CD4-positive, alpha-beta T cell (primary cell): ENCODE results near the gene WDR37. TPM values are rescaled to one million over a fixed set of nuclear protein-coding genes. Genes with fewer than 3 reads are reported as not detected.
"Not testable (repeated sequence)": the region's sequence is repeated elsewhere in the genome, so short reads cannot be mapped to it uniquely, and the experiment has no call there.

ENCODE experiments used
- ATAC-seq: fragments of 200-7000 bp; cut with Tn5 transposase; one replicate; pipeline ENCODE4 v1.10.0; 2022; ENCODE audit warnings: mild to moderate bottlenecking; ENCODE audit not compliant: poor library complexity
- CTCF ChIA-PET: fragments of 350-600 bp; sonication (Branson Sonifier 250); formaldehyde crosslinking; loops from one replicate; lab custom pipeline; 2021; ENCODE audit warnings: antibody characterized with exemption, inconsistent platforms; lab: Charles Lee
- POLR2A ChIA-PET: fragments of 350-600 bp; sonication (Branson Sonifier 250); formaldehyde crosslinking; loops from one replicate; lab custom pipeline; 2021; ENCODE audit warnings: antibody characterized with exemption, inconsistent platforms; lab: Charles Lee
- DNase-seq, 14 experiments: peaks; one replicate each; pipeline ENCODE4 v3.0.0-alpha.2; 2013 to 2020; ENCODE audit warnings: mixed read lengths in 2 of 14
- H3K27ac ChIP-seq, 2 donors: one replicate each; pipeline versions ENCODE4 v1.5.1 to v1.7.0; 2013; ENCODE audit warnings: low read length in 2 of 2, low read depth in 1 of 2, mild to moderate bottlenecking in 1 of 2
- H3K27me3 ChIP-seq, 2 experiments: 1 replicate in 1 of 2; 2 replicates in 1 of 2; pipeline versions ENCODE4 v1.6.1 to v1.7.0; 2013; ENCODE audit warnings: low read length in 2 of 2, control low read depth in 1 of 2, mild to moderate bottlenecking in 1 of 2, moderate library complexity in 1 of 2; ENCODE audit not compliant: insufficient read depth in 2 of 2, control insufficient read depth in 1 of 2
- H3K36me3 ChIP-seq: one replicate; pipeline ENCODE4 v1.6.1; 2013; ENCODE audit warnings: low read length, control low read depth; ENCODE audit not compliant: insufficient read depth
- H3K4me1 ChIP-seq: one replicate; pipeline ENCODE4 v1.6.1; 2013; ENCODE audit warnings: low read length, control low read depth; ENCODE audit not compliant: insufficient read depth
- H3K4me3 ChIP-seq: one replicate; pipeline ENCODE4 v1.5.1; 2013; ENCODE audit warnings: mild to moderate bottlenecking, low read length, moderate library complexity
- H3K9me3 ChIP-seq, 2 experiments: 1 replicate in 1 of 2; 2 replicates in 1 of 2; pipeline versions ENCODE4 v1.6.1 to v1.7.0; 2013; ENCODE audit warnings: low read length in 2 of 2, mild to moderate bottlenecking in 2 of 2, control low read depth in 1 of 2, moderate library complexity in 1 of 2; ENCODE audit not compliant: control insufficient read depth in 1 of 2, insufficient read depth in 1 of 2
- H3K27ac Mint-ChIP-seq: one replicate; pipeline ENCODE4 v1.8.0; 2020; ENCODE audit warnings: mixed read lengths
- H3K27me3 Mint-ChIP-seq: one replicate; pipeline ENCODE4 v1.8.0; 2021; ENCODE audit warnings: mixed read lengths
- H3K36me3 Mint-ChIP-seq: one replicate; pipeline ENCODE4 v1.8.0; 2021; ENCODE audit warnings: low read depth, mixed read lengths
- H3K4me1 Mint-ChIP-seq: one replicate; pipeline ENCODE4 v1.8.0; 2021; ENCODE audit warnings: low read depth, mixed read lengths
- H3K4me3 Mint-ChIP-seq: one replicate; pipeline ENCODE4 v1.8.0; 2020; ENCODE audit warnings: mild to moderate bottlenecking, mixed read lengths
- H3K9me3 Mint-ChIP-seq: one replicate; pipeline ENCODE4 v1.8.0; 2020; ENCODE audit warnings: mixed read lengths
- CTCF ChIP-seq: fragments of 200-600 bp; IDR thresholded peaks from one replicate; pipeline ENCODE4 v1.8.0; 2022; ENCODE audit warnings: antibody characterized with exemption, mild to moderate bottlenecking
- intact Hi-C, 2 experiments: fragments of 100-400 bp; cut with DNase I in 1 of 2; cut with micrococcal nuclease in 1 of 2; formaldehyde crosslinking; loops; one replicate each; pipeline versions ENCODE4 v1.15.1 to v1.9.0; 2023 to 2025; cut with DNase I, micrococcal nuclease
- total RNA-seq, 174 experiments: library from RNA in 2 of 174; stranded (reverse) in 2 of 174; gene quantifications; one replicate each; pipeline ENCODE4 v1.2.3 and lab custom pipeline; 2021 to 2026

The WDR37 gene
- total RNA-seq, 2 experiments from 2014 or later: 17.0 to 17.7 TPM

GRCh38 chr10:1061930-1062774 is 6.0 kb downstream of the WDR37 start:
- CTCF ChIA-PET: interaction anchor here (1.4 kb wide), 2 partner anchors 12 to 13 kb away, joined by 3 to 5 read pairs; no protein-coding TSS in a partner anchor
- Mint-ChIP-seq H3K36me3 (peaks cover 36% of the 10 kb centered on the region), H3K9me3 (no peaks in the 10 kb centered on the region), H3K27me3 (no peaks in the 10 kb centered on the region), H3K27ac (peak overlapping the region; percentile 98), H3K4me3 (peak overlapping the region; percentile 81), H3K4me1 (peaks cover 92% of the 10 kb centered on the region)
- peak overlapping the region; percentile 55 to 65 for H3K27ac ChIP-seq
- DNase-seq: peak in 1 of 14 experiments; percentile 41
- H3K9me3 ChIP-seq: no peaks in the 10 kb centered on the region
- H3K4me1 ChIP-seq: peaks cover 63% of the 10 kb centered on the region
- peak overlapping the region; percentile 21 for H3K4me3 ChIP-seq
- no peaks in the 10 kb centered on the region for H3K36me3 ChIP-seq
- POLR2A ChIA-PET: interaction anchor here (0.6 to 3.2 kb wide), 4 partner anchors 8 to 58 kb away, joined by 3 to 51 read pairs (median 5); partner anchors contain the start of gene IDI1
- ATAC-seq: no peak
- TF ChIP-seq CTCF: no peak
- intact Hi-C loops: loop anchor here in 1 of 2 experiments (2.0 to 5.0 kb wide), 3 partner anchors 13 to 130 kb away; partner anchors contain the start of genes GTPBP4, IDI1 and LARP4B
- H3K27me3 ChIP-seq: no peaks in the 10 kb centered on the region

- peak overlapping the region; percentile 21 for H3K4me3 ChIP-seq
- no peaks in the 10 kb centered on the region for H3K9me3 Mint-ChIP-seq
- no peaks in the 10 kb centered on the region for H3K27me3 Mint-ChIP-seq
- intact Hi-C loops: loop anchor here in 1 of 2 experiments (2.0 to 5.0 kb wide), 3 partner anchors 15 to 131 kb away; partner anchors contain the start of genes GTPBP4, IDI1 and LARP4B
- H3K9me3 ChIP-seq: no peaks in the 10 kb centered on the region
- no peaks in the 10 kb centered on the region for H3K36me3 ChIP-seq
- CTCF ChIA-PET: interaction anchor here (0.7 to 1.4 kb wide), 2 partner anchors 12 to 13 kb away, joined by 3 to 5 read pairs; no protein-coding TSS in a partner anchor
- DNase-seq (peak in 9 of 14 experiments; percentile 5 to 76 (median 19)), ATAC-seq (peak; percentile 89)
- peaks cover 89% of the 10 kb centered on the region for H3K4me1 Mint-ChIP-seq
- H3K36me3 Mint-ChIP-seq: peaks cover 24% of the 10 kb centered on the region
- H3K27ac ChIP-seq: peak overlapping the region; percentile 55 to 65
- no peaks in the 10 kb centered on the region for H3K27me3 ChIP-seq
- peak overlapping the region; percentile 81 for H3K4me3 Mint-ChIP-seq
- peak overlapping the region; percentile 98 for H3K27ac Mint-ChIP-seq
- POLR2A ChIA-PET: interaction anchor here (1.0 to 3.2 kb wide), 7 partner anchors 10 to 132 kb away, joined by 3 to 51 read pairs (median 5); partner anchors contain the start of genes IDI1 and LARP4B
- peaks cover 55% of the 10 kb centered on the region for H3K4me1 ChIP-seq
- no peak for TF ChIP-seq CTCF
Observed at GRCh38 chr10:1063232-1063865, 7.2 kb downstream of the WDR37 start.

- Mint-ChIP-seq H3K36me3 (peaks cover 22% of the 10 kb centered on the region), H3K9me3 (no peaks in the 10 kb centered on the region), H3K27me3 (no peaks in the 10 kb centered on the region), H3K4me3 (no peak overlapping the region), H3K4me1 (peaks cover 92% of the 10 kb centered on the region), H3K27ac (peak overlapping the region; percentile 98)
- POLR2A ChIA-PET: no interaction called here
- intact Hi-C loops: loop anchor here in 1 of 2 experiments (5.0 kb wide), 2 partner anchors 78 to 133 kb away; partner anchors contain the start of genes GTPBP4 and LARP4B
- Histone ChIP-seq H3K9me3 (no peaks in the 10 kb centered on the region), H3K36me3 (no peaks in the 10 kb centered on the region), H3K27me3 (no peaks in the 10 kb centered on the region), H3K27ac (peak overlapping the region in 1 of 2 donors; percentile 18), H3K4me3 (no peak overlapping the region), H3K4me1 (peaks cover 45% of the 10 kb centered on the region)
- no peak for TF ChIP-seq CTCF
- ATAC-seq (no peak), DNase-seq (no peak)
- CTCF ChIA-PET: no interaction called here
Observed at GRCh38 chr10:1064964-1065247, 8.7 kb downstream of the WDR37 start.

- H3K4me3 Mint-ChIP-seq, intact Hi-C loops, H3K9me3 Mint-ChIP-seq, H3K9me3 ChIP-seq, H3K27ac ChIP-seq, ATAC-seq, H3K36me3 ChIP-seq, H3K27me3 Mint-ChIP-seq, CTCF ChIA-PET, POLR2A ChIA-PET, H3K27me3 ChIP-seq, DNase-seq, H3K4me3 ChIP-seq: not testable (repeated sequence)
- Mint-ChIP-seq H3K36me3 (peaks cover 17% of the 10 kb centered on the region), H3K4me1 (peaks cover 81% of the 10 kb centered on the region), H3K27ac (peak overlapping the region; percentile 64)
- H3K4me1 ChIP-seq: peaks cover 31% of the 10 kb centered on the region
Observed at GRCh38 chr10:1066734-1067133, 10.5 kb downstream of the WDR37 start.
